HEK293 (cell line): ENCODE results near the gene PCBP4.

Experiments
- ZFP37 ChIP-seq: fragments of 450-650 bp; formaldehyde crosslinking; IDR thresholded peaks from 2 replicates; pipeline ENCODE4 v1.5.1; 2016; ENCODE audit warnings: missing biosample characterization, missing genetic modification characterization
- TF ChIP-seq, protein P1 (sequence below): fragments of 450-650 bp; formaldehyde crosslinking; IDR thresholded peaks from 2 replicates; pipeline ENCODE4 v1.5.1; 2016; ENCODE audit warnings: missing biosample characterization, missing genetic modification characterization

DNA sequence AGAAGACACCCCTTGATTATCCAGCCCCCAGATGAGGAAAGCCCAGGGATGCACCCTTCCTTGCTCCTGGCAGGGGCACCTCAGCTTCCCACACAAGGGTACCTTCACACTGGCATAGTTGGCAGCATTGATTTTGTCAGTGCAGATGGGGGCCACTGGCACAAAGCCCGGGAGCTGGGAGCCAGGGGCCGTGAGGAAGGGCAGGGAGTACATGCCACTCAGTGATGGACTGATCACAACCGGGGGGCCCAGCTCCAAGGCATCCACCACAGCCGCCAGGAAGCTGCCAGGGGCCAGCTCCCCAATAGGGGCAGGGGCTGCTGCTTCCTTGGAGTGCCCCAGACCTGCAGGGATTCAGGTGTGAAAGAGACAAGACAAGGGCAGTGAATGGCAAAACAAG is 2.6 kb upstream of the PCBP4 start:
- no peak for TF ChIP-seq ZFP37 (tag by site-specific recombination)
- TF ChIP-seq, protein P1, sequence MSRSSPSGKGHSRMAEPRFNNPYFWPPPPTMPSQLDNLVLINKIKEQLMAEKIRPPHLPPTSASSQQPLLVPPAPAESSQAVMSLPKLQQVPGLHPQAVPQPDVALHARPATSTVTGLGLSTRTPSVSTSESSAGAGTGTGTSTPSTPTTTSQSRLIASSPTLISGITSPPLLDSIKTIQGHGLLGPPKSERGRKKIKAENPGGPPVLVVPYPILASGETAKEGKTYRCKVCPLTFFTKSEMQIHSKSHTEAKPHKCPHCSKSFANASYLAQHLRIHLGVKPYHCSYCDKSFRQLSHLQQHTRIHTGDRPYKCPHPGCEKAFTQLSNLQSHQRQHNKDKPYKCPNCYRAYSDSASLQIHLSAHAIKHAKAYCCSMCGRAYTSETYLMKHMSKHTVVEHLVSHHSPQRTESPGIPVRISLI = no peak
